ENCODE results near the gene SCARB2. TPM values are rescaled to one million over a fixed set of nuclear protein-coding genes. Genes with fewer than 3 reads are reported as not detected.

SCARB2 gene
- total and polyA plus RNA-seq, 2 donors (not counting 3 experiments of a cell fraction or from before 2014, with no cell fraction given), result 75.2 to 116 TPM

DNA sequence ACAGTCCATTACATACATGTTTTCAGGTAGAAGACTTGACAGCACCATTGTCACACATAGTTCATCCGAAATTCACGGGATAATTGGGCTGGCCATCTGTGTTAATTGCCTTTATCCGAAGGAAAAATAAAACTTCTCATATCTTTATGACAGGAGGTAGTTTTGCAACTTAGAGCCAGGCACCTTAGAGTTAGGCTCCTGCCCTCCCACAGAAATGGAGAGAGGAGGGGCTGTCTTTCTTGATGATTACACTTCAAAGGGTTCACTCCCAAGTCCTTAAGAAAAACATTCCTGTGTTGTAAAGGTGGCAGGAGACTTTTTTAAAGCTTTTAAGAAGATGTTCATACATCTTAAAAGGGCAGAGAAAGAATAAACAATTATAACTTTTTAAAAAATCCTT is 10.5 kb upstream of the SCARB2 start:
- no peak for FAIRE-seq
- no TSS peak for BruUV-seq (replicated peaks)
- POLR2A ChIA-PET, result no interaction called here

More for the DNA sequence above, 10.5 kb upstream of the SCARB2 start:
- TF ChIP-seq CTCF (IDR thresholded peaks at IDR 0.05; ENCODE audit: extremely low read depth in 1 of 2, insufficient read depth in 1 of 2, low read depth in 1 of 2, low read length in 2 of 2), result no peak
- TF ChIP-seq, protein P1, sequence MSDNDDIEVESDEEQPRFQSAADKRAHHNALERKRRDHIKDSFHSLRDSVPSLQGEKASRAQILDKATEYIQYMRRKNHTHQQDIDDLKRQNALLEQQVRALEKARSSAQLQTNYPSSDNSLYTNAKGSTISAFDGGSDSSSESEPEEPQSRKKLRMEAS (IDR thresholded peaks at IDR 0.05; ENCODE audit: insufficient read depth, insufficient read length), result no peak
- no peak for TF ChIP-seq GATA2 (IDR thresholded peaks at IDR 0.05; ENCODE audit: insufficient read depth, insufficient read length, low read depth, low read length)
- intact Hi-C loops (cut with micrococcal nuclease), result no loop called here
- Histone ChIP-seq H3K9ac (replicated peaks; ENCODE audit: extremely low read depth, insufficient read depth, low read length) (no peak overlapping the region), H3K27me3 (ENCODE audit: control insufficient read depth in 2 of 2, insufficient read depth in 2 of 2, low read length in 2 of 2) (peaks cover 1 to 8% of the 10 kb centered on the region in 2 experiments), H3K79me2 (ENCODE audit: control insufficient read depth, insufficient read depth, low read length) (no peaks in the 10 kb centered on the region), H3K36me3 (ENCODE audit: control insufficient read depth in 2 of 2, extremely low read depth in 1 of 2, insufficient read depth in 2 of 2, low read length in 2 of 2) (no peaks in the 10 kb centered on the region), H3K9me1 (replicated peaks; ENCODE audit: control insufficient read depth, extremely low read depth, insufficient read depth, low read length) (no peaks in the 10 kb centered on the region), H3K9me3 (replicated peaks; ENCODE audit: control insufficient read depth, insufficient read depth, low read length) (no peaks in the 10 kb centered on the region), H3K27ac (ENCODE audit: insufficient read depth, low read depth, low read length) (no peak overlapping the region), H3K4me3 (replicated peaks in 1 of 3; ENCODE audit: insufficient read depth in 1 of 3, low read depth in 1 of 3, low read length in 3 of 3) (no peak overlapping the region), H3K4me1 (ENCODE audit: control insufficient read depth, extremely low read depth, insufficient read depth, low read length) (no peaks in the 10 kb centered on the region), H2AFZ (ENCODE audit: low read depth, low read length) (no peak overlapping the region), H4K20me1 (replicated peaks; ENCODE audit: control insufficient read depth, extremely low read depth, insufficient read depth, low read length) (no peaks in the 10 kb centered on the region), H3K4me2 (ENCODE audit: insufficient read depth, low read length) (no peak overlapping the region)
- dilution Hi-C loops (cut with MboI; ENCODE audit: extremely low pct_ligation_motif_present, low sequenced_read_pairs), result no loop called here
- CTCF ChIA-PET, result no interaction called here
- no peak for DNase-seq (ENCODE audit: low read depth, low spot score)
